Heart left ventricle (tissue), 16 donors: ENCODE measurements around the gene ZBTB3. TPM values are rescaled to one million over a fixed set of nuclear protein-coding genes. Genes with fewer than 3 reads are reported as not detected.

Source experiments
- ATAC-seq, 4 donors: fragments of 200-7000 bp; cut with Tn5 transposase; one replicate each; pipeline ENCODE4 v1.9.1; 2020 to 2022; ENCODE audit warnings: moderate library complexity in 4 of 4, mild to moderate bottlenecking in 3 of 4, moderate number of reproducible peaks in 1 of 4
- DNase-seq, 5 donors: peaks; one replicate each; pipeline ENCODE4 v3.0.0-alpha.2; 2020
- H3K27ac ChIP-seq, 12 donors: fragments of 200-600 bp; sonication (generic) in 4 of 12; one replicate each; pipeline versions ENCODE4 v1.5.0 to v1.8.0; 2016 to 2022; ENCODE audit warnings: mild to moderate bottlenecking in 2 of 12
- H3K27me3 ChIP-seq, 9 donors: fragments of 200-600 bp; sonication (generic) in 2 of 9; one replicate each; pipeline versions ENCODE4 v1.5.1 to v1.8.0; 2016 to 2022; ENCODE audit warnings: mild to moderate bottlenecking in 3 of 9
- H3K36me3 ChIP-seq, 9 donors: fragments of 200-600 bp; sonication (generic) in 2 of 9; one replicate each; pipeline versions ENCODE4 v1.5.0 to v1.8.0; 2018 to 2022; ENCODE audit warnings: mild to moderate bottlenecking in 2 of 9
- H3K4me1 ChIP-seq, 12 donors: fragments of 200-600 bp; sonication (generic) in 4 of 12; one replicate each; pipeline versions ENCODE4 v1.5.0 to v1.8.0; 2016 to 2022; ENCODE audit warnings: mild to moderate bottlenecking in 3 of 12
- H3K4me3 ChIP-seq, 12 donors: fragments of 200-600 bp; sonication (generic) in 4 of 12; one replicate each; pipeline versions ENCODE4 v1.5.0 to v1.8.0; 2017 to 2022; ENCODE audit warnings: mild to moderate bottlenecking in 9 of 12, moderate library complexity in 4 of 12
- H3K9me3 ChIP-seq, 12 donors: fragments of 200-600 bp; sonication (generic) in 4 of 12; one replicate each; pipeline versions ENCODE4 v1.5.0 to v1.8.0; 2016 to 2022; ENCODE audit warnings: mild to moderate bottlenecking in 1 of 12
- POLR2A ChIP-seq, 2 donors: fragments of 450-650 bp; IDR thresholded peaks; one replicate each; pipeline ENCODE4 v1.6.1; 2017; ENCODE audit warnings: antibody characterized with exemption in 2 of 2, mild to moderate bottlenecking in 2 of 2, moderate library complexity in 2 of 2
- WGBS, 4 donors: extraction: QIAGEN DNeasy Blood & Tissue Kit in 2 of 4; methylation state at CpG; one replicate each; pipeline versions ENCODE4 v1.1.5 to v1.1.7; 2013 to 2018; 5-methylcytosine and 5-hydroxymethylcytosine counted together
- intact Hi-C, 10 donors: fragments of 100-400 bp; cut with DNase I; formaldehyde crosslinking; loops; one replicate each; pipeline versions ENCODE4 v1.11.1 to v1.14.2; 2022
- polyA plus RNA-seq, 2 donors: library from polyadenylated mRNA; stranded (reverse); fragments of 200-250 nt; gene quantifications; one replicate each; pipeline ENCODE4 v1.2.3, GENCODE V29; 2013
- total RNA-seq, 9 donors: library from RNA; depleted of rRNA in 2 of 9; stranded (reverse); fragments of >200 nt in 2 of 9; fragmentation: NEBNext Ultra II Directional in 3 of 9; extraction: Animal tissue kit (Norgen Biotek cat#: 25700) in 3 of 9; gene quantifications; one replicate each; pipeline versions ENCODE4 v1.1.0 to v1.2.4, GENCODE V29; 2016 to 2023
- TF ChIP-seq, protein P1 (sequence below), 12 donors: fragments of 200-600 bp; sonication (generic) in 4 of 12; IDR thresholded peaks; one replicate each; pipeline versions ENCODE4 v1.5.0 to v1.8.0; 2018 to 2022; ENCODE audit warnings: antibody characterized with exemption in 12 of 12, mild to moderate bottlenecking in 5 of 12
- donor health status: ischemic (EF 13 %, LVEDD 7.1; RV severe dilation, severe dysfunction).
- donor health status: healthy with polysubstance abuse.
- donor health status: DM: no; HTN: yes; CAD: no.
- donor health status: DM: no; HTN: no; CAD: no.
- donor health status: ischemic (EF 25% LVEDD 6.9; RV normal size, moderate dysfunction).
- donor health status: ischemic (EF 25% LVEDD 5.7; RV mildly dilated, moderate dysfunction).
- donor health status: healthy.
- donor health status: DM: yes; HTN: yes; CAD: no.
- donor health status: ischemic (EF 35%, LVEDD 5.7; RV mildly dilated, moderate dysfunction).
- donor health status: nonischemic (EF 11% LVEDD 7.7; RV severe dilation, severe dysfunction).
- donor health status: DM: yes; HTN: yes; CAD: no.
- donor health status: PGD.
- donor health status: ischemic (EF 29% LVEDD 5.4; RV normal size, mild dysfunction).
- donor health status: nonischemic (EF 23%, LVEDD 6.1; RV moderate dilation, normal function).

The ZBTB3 gene
- total and polyA plus RNA-seq, 11 donors, result 3.5 to 16.6 (median 9.6) TPM

DNA sequence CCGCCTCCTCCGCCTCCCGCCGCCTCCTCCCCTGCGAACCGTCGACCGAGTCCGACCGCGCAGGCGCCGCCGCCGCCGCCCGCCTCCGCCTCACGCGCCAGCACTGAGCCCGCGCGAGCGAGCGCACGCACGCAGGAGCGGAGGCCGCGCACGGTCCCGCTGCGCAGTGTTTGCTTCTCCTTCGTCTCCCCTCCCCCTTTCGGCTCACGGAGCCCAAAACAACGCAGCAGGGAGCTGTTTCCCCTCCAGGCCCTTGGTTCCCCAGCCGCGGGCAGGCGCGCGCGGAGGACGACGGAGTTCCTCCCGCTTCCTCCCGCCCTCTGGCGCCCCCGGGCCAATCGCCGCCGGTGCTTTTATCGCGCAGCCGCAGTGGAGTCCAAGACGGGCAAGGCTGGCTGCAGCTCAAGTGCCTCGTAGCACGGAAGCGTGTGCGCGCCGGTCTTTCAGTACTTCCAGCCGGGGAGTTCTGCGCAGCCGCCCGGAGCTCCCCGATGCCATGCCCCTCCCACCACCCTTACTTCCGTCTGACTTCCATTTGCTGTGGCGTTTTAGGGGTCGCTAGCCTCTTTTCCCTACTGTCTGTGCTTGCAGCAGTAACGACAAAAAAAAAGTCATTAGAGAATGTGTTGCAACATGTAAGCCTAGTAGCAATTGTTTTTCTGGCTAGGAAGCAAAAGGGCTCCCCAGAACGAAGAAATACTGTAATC lies 26.6 kb downstream of the ZBTB3 start, which contains the start of gene HNRNPUL2:
TSS of gene HNRNPUL2 (minus strand) at position 293 of the 707 bp plus-strand sequence. CDS start 301 bp downstream, outside the sequence.
- intact Hi-C loops, result loop anchor here in 5 of 10 donors (1.0 to 10.0 kb wide), 7 partner anchors 17 to 127 kb away; partner anchors contain the start of gene TAF6L (in 1 of the 5)
- Histone ChIP-seq H3K27ac (peak within 1 kb of the TSS; percentile 91 to 99 (median 96)), H3K9me3 (no peaks in the 10 kb centered on the region), H3K36me3 (peaks cover 2 to 38% (median 28%) of the 10 kb centered on the region in 9 donors), H3K27me3 (no peaks in the 10 kb centered on the region), H3K4me3 (peak within 1 kb of the TSS; percentile 64 to 98 (median 85)), H3K4me1 (peaks cover 3 to 58% (median 45%) of the 10 kb centered on the region in 12 donors)
- TF ChIP-seq, protein P1, sequence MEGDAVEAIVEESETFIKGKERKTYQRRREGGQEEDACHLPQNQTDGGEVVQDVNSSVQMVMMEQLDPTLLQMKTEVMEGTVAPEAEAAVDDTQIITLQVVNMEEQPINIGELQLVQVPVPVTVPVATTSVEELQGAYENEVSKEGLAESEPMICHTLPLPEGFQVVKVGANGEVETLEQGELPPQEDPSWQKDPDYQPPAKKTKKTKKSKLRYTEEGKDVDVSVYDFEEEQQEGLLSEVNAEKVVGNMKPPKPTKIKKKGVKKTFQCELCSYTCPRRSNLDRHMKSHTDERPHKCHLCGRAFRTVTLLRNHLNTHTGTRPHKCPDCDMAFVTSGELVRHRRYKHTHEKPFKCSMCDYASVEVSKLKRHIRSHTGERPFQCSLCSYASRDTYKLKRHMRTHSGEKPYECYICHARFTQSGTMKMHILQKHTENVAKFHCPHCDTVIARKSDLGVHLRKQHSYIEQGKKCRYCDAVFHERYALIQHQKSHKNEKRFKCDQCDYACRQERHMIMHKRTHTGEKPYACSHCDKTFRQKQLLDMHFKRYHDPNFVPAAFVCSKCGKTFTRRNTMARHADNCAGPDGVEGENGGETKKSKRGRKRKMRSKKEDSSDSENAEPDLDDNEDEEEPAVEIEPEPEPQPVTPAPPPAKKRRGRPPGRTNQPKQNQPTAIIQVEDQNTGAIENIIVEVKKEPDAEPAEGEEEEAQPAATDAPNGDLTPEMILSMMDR (IDR thresholded peaks at IDR 0.05), result peak in 3 of 12 donors; percentile 4 to 22 (median 16)
- peak; percentile 81 to 94 for TF ChIP-seq POLR2A (IDR thresholded peaks at IDR 0.05)
- peak; percentile 98 to 99 (median 99) for DNase-seq
- 0 to 1% (median 0%) methylated on average over 38 to 72 of the region's 72 CpGs for WGBS, 4 donors
- peak; percentile 92 to 96 (median 94) for ATAC-seq

DNA sequence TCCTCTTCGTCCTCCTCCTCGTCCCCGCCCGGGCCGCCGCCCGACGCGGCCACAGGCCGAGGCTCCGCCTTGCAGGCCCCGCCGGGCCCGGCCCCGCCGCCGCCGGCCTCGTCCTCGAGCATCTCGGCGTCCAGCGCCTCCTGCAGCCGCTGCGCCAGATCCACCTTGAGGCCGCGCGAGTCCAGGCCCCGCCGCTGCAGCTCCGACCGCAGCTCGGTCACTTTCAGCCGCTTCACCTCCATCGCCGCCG lies 27.1 kb downstream of the ZBTB3 start:
- Histone ChIP-seq H3K27me3 (no peaks in the 10 kb centered on the region), H3K4me1 (peaks cover 3 to 58% (median 45%) of the 10 kb centered on the region in 12 donors), H3K4me3 (peak overlapping the region; percentile 64 to 98 (median 85)), H3K36me3 (peaks cover 3 to 39% (median 33%) of the 10 kb centered on the region in 9 donors), H3K27ac (peak overlapping the region; percentile 77 to 99 (median 96)), H3K9me3 (no peaks in the 10 kb centered on the region)
- 1 to 2% (median 1%) methylated on average over 11 to 37 of the region's 37 CpGs for WGBS, 4 donors
- ATAC-seq (peak in 2 of 4 donors; percentile 5 to 23), DNase-seq (no peak)
- intact Hi-C loops, result loop anchor here in 6 of 10 donors (1.0 to 10.0 kb wide), 7 partner anchors 16 to 128 kb away; partner anchors contain the start of gene TAF6L (in 1 of the 6)
- TF ChIP-seq POLR2A (IDR thresholded peaks at IDR 0.05), result no peak
- TF ChIP-seq, protein P1 (IDR thresholded peaks at IDR 0.05), result no peak

DNA sequence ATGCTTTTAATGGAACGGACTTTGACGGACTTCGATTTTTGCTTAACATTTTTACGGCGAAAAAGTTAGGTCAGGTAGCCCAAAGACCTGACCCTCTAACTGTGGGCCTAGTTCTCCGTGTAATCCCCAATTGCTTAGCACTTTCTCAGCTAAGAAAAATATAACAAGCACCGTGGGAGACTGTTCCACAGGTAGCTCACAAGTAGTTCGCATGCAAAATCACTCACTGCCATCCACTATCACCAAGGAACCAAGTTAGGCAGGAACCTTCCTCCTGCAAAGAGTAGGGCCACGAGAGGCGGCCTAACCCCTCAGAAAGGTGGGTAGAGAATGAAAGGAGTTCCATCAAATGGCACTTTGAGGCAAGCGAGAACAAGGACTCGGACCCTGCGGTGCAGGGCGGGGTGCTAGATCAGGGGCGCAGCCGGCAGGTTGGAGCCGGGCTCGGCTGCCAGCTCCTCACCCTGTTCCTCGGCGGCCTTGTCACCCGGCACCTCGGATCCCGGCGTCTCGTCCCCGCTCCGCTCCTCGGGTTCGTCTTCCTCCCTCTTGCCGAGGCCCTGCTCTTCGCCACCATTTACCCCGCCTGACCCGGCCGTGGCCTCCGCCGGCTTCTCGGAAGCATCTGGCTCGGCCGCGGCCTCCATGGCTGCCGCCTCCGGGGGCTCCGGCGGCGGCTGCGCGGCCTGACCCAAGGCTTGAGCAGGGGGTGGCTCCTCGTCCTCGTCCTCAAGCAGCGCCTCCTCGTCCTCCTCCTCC lies 27.6 kb downstream of the ZBTB3 start:
- Histone ChIP-seq H3K36me3 (peaks cover 3 to 41% (median 35%) of the 10 kb centered on the region in 9 donors), H3K4me1 (peaks cover 3 to 57% (median 45%) of the 10 kb centered on the region in 12 donors), H3K4me3 (peak overlapping the region; percentile 64 to 98 (median 85)), H3K9me3 (no peaks in the 10 kb centered on the region), H3K27ac (peak overlapping the region; percentile 77 to 99 (median 96)), H3K27me3 (no peaks in the 10 kb centered on the region)
- WGBS, 4 donors, result 1% methylated on average over 37 to 51 of the region's 51 CpGs
- intact Hi-C loops, result loop anchor here in 6 of 10 donors (1.0 to 10.0 kb wide), 7 partner anchors 16 to 128 kb away; partner anchors contain the start of gene TAF6L (in 1 of the 6)
- TF ChIP-seq, protein P1 (IDR thresholded peaks at IDR 0.05), result no peak
- TF ChIP-seq POLR2A (IDR thresholded peaks at IDR 0.05), result no peak
- DNase-seq (peak in 2 of 5 donors; percentile 37 to 45), ATAC-seq (peak in 1 of 4 donors; percentile 0)
